Duodenal mucosa (tissue), 2 donors: ENCODE measurements around the gene FTO.

Source experiments
- H3K27ac ChIP-seq: one replicate; pipeline ENCODE4 v1.7.0; 2013; ENCODE audit warnings: low read depth, low read length
- H3K27me3 ChIP-seq, 2 donors: one replicate each; pipeline ENCODE4 v1.7.0; 2013; ENCODE audit warnings: low read length in 2 of 2, control low read depth in 1 of 2; ENCODE audit not compliant: insufficient read depth in 2 of 2, control insufficient read depth in 1 of 2
- H3K36me3 ChIP-seq, 2 donors: one replicate each; pipeline ENCODE4 v1.7.0; 2013; ENCODE audit warnings: low read length in 2 of 2, control low read depth in 1 of 2; ENCODE audit not compliant: insufficient read depth in 2 of 2, control insufficient read depth in 1 of 2
- H3K4me1 ChIP-seq, 2 donors: one replicate each; pipeline ENCODE4 v1.7.0; 2013; ENCODE audit warnings: low read length in 2 of 2, control low read depth in 1 of 2; ENCODE audit not compliant: insufficient read depth in 2 of 2, control insufficient read depth in 1 of 2
- H3K4me3 ChIP-seq, 2 donors: one replicate each; pipeline ENCODE4 v1.7.0; 2013; ENCODE audit warnings: low read length in 2 of 2, low read depth in 1 of 2
- H3K9ac ChIP-seq, 2 donors: one replicate each; pipeline ENCODE4 v1.7.0; 2013; ENCODE audit warnings: low read length in 2 of 2, low read depth in 1 of 2
- H3K9me3 ChIP-seq, 2 donors: one replicate each; pipeline ENCODE4 v1.7.0; 2013; ENCODE audit warnings: low read length in 2 of 2, control low read depth in 1 of 2; ENCODE audit not compliant: control insufficient read depth in 1 of 2

The FTO gene

GRCh38 chr16:54135361-54136275 is 431.7 kb downstream of the FTO start:
- Histone ChIP-seq H3K9me3 (no peaks in the 10 kb centered on the region), H3K9ac (no peak overlapping the region), H3K27me3 (no peaks in the 10 kb centered on the region), H3K36me3 (no peaks in the 10 kb centered on the region), H3K4me3 (no peak overlapping the region), H3K4me1 (no peaks in the 10 kb centered on the region), H3K27ac (no peak overlapping the region)

DNA sequence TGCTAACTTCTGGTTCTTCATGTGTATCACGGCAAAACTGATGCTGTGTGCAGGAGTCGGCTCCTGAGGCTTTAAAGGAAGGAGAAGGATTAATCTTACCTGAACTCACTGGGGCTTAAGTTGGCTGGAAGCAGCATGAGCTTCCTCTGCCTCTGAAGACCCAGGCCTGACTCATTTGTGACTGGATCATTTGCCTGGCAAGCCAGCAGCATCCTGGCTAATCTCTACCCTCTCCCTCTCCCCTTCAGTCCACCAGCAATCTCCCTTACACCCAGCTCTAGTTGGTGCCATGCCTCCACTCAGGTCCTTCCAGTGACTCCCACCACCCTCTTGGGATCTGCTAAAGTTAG is 432.3 kb downstream of the FTO start:
- H3K9me3 ChIP-seq, result no peaks in the 10 kb centered on the region
- no peaks in the 10 kb centered on the region for H3K4me1 ChIP-seq
- H3K27ac ChIP-seq, result no peak overlapping the region
- no peak overlapping the region for H3K9ac ChIP-seq
- no peaks in the 10 kb centered on the region for H3K27me3 ChIP-seq
- no peak overlapping the region for H3K4me3 ChIP-seq
- no peaks in the 10 kb centered on the region for H3K36me3 ChIP-seq

DNA sequence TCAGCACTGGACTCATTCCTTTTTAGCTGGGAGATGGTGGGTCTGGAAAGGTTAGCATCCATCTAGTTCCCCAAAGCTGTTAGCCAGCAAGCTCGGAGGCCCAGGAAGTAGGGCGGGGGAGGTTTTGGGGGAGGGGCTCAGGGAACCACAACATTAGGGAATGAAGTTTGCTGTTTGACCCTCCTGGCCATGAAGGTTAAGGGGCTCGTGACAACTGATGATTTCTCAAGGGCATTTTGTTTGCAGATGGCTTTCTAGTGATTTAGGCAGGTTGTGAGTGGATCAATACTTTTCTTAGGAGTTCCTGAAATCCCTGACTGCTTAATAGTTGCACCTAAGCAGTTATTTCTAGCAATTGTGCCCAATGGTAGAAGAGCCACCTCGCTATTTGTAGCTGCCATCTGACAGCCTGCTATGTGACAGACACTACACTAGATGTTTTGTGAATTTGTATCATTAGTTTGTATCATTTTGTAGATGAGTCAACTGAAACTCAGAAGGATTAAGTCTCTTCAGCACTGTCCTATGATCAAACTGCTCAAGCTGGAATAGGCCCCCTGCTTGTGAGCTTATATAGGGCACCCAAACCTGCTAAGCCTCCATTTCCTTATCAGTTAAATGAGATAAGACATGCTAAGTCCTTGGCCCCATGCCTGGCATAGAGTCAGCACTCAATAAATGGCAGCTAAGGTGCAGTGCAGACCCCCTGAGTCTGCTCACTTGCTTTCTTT is 436.3 kb downstream of the FTO start:
- H3K4me3 ChIP-seq, result no peak overlapping the region
- no peak overlapping the region for H3K27ac ChIP-seq
- no peaks in the 10 kb centered on the region for H3K27me3 ChIP-seq
- no peak overlapping the region for H3K9ac ChIP-seq
- no peaks in the 10 kb centered on the region for H3K4me1 ChIP-seq
- H3K36me3 ChIP-seq, result no peaks in the 10 kb centered on the region
- no peaks in the 10 kb centered on the region for H3K9me3 ChIP-seq

GRCh38 chr16:54140788-54141136 is 436.8 kb downstream of the FTO start:
- Histone ChIP-seq H3K27ac (no peak overlapping the region), H3K27me3 (no peaks in the 10 kb centered on the region), H3K36me3 (no peaks in the 10 kb centered on the region), H3K4me1 (no peaks in the 10 kb centered on the region), H3K9ac (no peak overlapping the region), H3K9me3 (no peaks in the 10 kb centered on the region), H3K4me3 (no peak overlapping the region)

DNA sequence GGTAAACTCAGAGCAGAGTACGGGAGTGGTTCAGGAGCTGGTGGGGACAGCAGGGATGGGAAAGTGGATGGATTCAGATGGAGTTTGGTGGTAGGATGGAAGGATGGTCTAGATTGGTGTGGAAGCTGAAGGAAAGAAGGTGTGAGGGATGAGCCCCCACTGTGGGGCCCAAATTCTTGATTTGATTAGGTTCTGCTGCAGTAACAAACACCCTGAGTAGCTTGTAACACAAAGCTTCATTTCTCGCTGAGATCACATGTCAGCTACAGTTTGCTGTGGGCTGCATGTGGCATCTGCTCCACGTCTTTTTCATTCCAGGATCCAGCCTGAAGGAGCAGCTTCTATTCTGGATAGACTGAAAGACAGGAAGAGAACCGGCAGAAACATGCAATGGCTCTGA is 438.8 kb downstream of the FTO start:
- Histone ChIP-seq H3K9ac (no peak overlapping the region), H3K4me1 (no peaks in the 10 kb centered on the region), H3K27ac (no peak overlapping the region), H3K9me3 (no peaks in the 10 kb centered on the region), H3K4me3 (no peak overlapping the region), H3K36me3 (no peaks in the 10 kb centered on the region), H3K27me3 (no peaks in the 10 kb centered on the region)

GRCh38 chr16:54143410-54143809 is 439.5 kb downstream of the FTO start:
- Histone ChIP-seq H3K4me1 (no peaks in the 10 kb centered on the region), H3K9me3 (no peaks in the 10 kb centered on the region), H3K9ac (no peak overlapping the region), H3K27ac (no peak overlapping the region), H3K27me3 (no peaks in the 10 kb centered on the region), H3K4me3 (no peak overlapping the region), H3K36me3 (no peaks in the 10 kb centered on the region)

- H3K9ac ChIP-seq, result no peak overlapping the region
These were observed 440.1 kb downstream of the FTO start for GRCh38 chr16:54143934-54144571.

GRCh38 chr16:54144572-54144947 is 440.6 kb downstream of the FTO start:
- Histone ChIP-seq H3K36me3 (no peaks in the 10 kb centered on the region), H3K4me1 (no peaks in the 10 kb centered on the region), H3K9me3 (no peaks in the 10 kb centered on the region), H3K9ac (no peak overlapping the region), H3K27me3 (no peaks in the 10 kb centered on the region), H3K4me3 (no peak overlapping the region), H3K27ac (no peak overlapping the region)

More at GRCh38 chr16:54143934-54144571, 440.1 kb downstream of the FTO start:
- no peaks in the 10 kb centered on the region for H3K4me1 ChIP-seq
- no peak overlapping the region for H3K4me3 ChIP-seq
- H3K9me3 ChIP-seq, result no peaks in the 10 kb centered on the region
- no peaks in the 10 kb centered on the region for H3K36me3 ChIP-seq
- H3K27me3 ChIP-seq, result no peaks in the 10 kb centered on the region
- H3K27ac ChIP-seq, result no peak overlapping the region

DNA sequence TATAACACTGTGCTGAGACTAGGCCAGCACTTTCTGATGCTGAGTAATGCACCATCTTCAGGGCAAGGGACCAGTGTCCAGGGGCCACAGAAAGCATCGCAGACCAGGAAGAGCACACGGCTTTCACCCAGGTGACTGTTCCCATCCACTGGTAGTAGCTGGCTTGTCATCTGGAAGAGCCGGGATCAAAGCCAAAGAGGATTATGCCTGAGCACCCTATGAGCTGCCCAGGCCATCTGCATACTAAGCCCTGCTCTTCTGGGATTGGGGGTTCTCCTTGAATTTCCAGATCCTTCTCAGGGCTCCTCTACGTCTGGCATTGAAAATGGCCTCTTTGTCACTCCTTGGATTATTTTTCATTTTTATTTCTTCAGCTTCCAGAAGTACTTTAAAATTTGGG is 441.9 kb downstream of the FTO start:
- no peak overlapping the region for H3K4me3 ChIP-seq
- no peaks in the 10 kb centered on the region for H3K36me3 ChIP-seq
- no peaks in the 10 kb centered on the region for H3K4me1 ChIP-seq
- H3K27me3 ChIP-seq, result no peaks in the 10 kb centered on the region
- no peak overlapping the region for H3K9ac ChIP-seq
- H3K9me3 ChIP-seq, result no peaks in the 10 kb centered on the region
- H3K27ac ChIP-seq, result no peak overlapping the region

DNA sequence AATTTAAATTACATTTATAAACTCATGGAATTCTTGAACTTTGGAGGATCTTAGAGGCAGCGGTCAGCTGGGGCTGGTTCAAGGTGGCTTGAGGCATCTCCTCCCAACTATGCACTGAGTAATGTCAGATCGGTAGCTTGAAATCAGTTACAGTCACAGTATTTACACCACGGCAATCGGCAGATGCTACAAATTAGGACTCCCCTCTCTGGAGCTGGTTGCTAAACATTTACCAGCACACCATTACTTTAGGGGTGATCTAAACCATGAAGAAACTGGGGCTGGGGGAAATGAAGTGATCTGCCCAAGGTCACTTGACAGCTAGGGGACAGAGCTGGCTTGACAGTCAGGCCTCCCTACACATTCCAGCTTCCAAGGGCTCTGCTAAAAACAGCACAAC is 445.0 kb downstream of the FTO start:
- Histone ChIP-seq H3K4me3 (no peak overlapping the region), H3K36me3 (no peaks in the 10 kb centered on the region), H3K27me3 (no peaks in the 10 kb centered on the region), H3K9ac (no peak overlapping the region), H3K9me3 (no peaks in the 10 kb centered on the region), H3K27ac (no peak overlapping the region), H3K4me1 (no peaks in the 10 kb centered on the region)
